H4 (cell line): ENCODE results near the gene SPINK6. TPM values are rescaled to one million over a fixed set of nuclear protein-coding genes. Genes with fewer than 3 reads are reported as not detected.

Source experiments
- DNase-seq: peaks from one replicate; pipeline ENCODE4 v3.0.0-alpha.2; 2015; ENCODE audit warnings: low spot score
- total RNA-seq: library from RNA; depleted of rRNA; stranded (reverse); fragments of >200 nt; shearing (Covaris generic); gene quantifications from 2 replicates; pipeline ENCODE4 v1.2.3, GENCODE V29; 2014; rRNA removed

The SPINK6 gene
- total RNA-seq, 1 experiment from 2014 or later = not detected

DNA sequence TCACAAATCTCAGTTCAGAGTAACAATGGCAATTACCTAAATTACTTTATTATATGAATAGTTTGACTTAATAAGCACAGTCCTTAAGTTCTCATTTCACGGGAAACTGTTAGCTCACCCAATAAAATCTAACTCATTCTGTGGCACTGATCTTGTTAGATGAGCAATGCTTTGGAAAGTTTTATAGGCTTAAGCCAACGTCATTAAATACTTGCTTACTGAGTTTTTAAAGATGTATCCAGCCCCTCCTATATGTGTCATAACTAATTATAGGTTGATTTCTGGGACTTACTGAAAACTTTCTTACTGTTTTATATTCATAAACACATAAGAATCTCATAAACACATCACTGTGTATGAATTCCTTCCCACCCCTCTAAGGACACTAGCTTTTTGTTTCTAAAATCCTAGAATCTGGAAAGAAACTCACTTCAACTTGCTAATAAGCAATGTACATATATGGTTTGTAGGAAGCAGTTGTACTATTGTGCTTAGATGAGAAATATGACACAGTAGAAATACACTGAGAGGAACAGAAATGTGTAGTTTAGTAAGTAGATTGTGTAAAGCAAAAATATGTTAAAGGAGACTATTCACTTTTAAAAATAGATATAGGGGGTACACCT is 21.4 kb downstream of the SPINK6 start:
- DNase-seq = no peak

DNA sequence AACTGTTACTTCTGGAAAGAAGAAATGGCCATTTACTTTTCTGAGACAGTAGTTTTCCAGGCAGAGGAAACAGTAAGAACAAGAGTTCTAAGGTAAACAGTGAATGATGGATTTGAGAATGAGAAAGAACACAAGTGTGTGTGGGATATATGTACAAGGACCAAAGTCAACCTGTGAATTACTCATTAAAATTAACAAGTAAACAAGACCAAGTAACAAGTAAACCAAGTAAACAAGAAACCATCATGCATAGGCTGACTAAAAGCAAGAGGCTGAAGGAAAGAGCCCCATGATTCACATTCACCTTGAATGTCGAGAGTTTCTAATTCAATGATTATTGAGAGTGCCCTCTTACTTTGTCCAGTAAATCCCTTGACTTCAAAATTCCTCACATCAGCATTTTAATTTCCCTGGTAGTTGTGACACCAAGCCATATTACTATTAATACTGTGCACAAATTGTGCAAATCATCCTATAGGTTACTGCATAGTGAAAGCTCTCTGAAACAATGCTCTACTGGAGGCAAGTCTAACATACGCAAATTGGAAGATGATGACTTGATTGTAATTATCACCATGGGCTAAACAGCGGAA is 25.6 kb downstream of the SPINK6 start:
- DNase-seq = no peak

DNA sequence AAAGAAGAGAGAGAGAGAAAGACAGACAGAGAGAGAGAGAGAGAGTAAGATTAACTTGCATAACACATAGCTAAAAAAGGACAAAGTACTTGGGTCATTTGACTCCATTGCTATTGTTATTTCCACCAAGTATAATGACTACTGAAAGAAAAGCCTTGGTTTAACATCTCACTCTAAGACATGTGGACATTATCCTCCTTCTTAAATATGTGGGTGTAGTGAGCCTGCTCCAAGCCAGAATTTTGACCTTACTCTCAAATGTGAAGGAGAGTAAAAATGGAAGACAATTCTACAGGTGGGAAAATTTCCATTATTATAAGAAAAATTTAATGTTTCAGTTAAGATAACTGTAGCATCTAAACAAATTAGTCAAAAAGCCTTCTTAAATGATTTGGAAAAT is 27.0 kb downstream of the SPINK6 start:
- no peak for DNase-seq

DNA sequence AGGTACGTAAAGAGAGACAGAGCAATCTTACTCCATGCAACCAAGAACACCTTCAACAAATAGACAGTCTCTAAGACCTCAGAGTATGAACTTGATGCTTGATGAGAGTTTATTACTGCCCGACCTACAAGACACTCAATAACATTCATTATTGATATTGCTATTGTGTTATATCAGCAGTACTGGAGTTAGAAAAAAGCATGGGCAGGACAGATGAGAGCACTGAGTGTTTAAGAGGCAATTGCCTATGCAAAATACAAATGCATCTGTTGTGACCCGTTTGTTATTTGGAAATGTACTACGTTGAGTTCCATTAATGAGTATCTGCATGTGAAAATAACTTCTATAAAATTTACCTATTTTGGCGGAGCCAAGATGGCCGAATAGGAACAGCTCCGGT is 27.4 kb downstream of the SPINK6 start:
- no peak for DNase-seq

GRCh38 chr5:148237785-148238417 is 35.1 kb downstream of the SPINK6 start:
- DNase-seq = no peak

DNA sequence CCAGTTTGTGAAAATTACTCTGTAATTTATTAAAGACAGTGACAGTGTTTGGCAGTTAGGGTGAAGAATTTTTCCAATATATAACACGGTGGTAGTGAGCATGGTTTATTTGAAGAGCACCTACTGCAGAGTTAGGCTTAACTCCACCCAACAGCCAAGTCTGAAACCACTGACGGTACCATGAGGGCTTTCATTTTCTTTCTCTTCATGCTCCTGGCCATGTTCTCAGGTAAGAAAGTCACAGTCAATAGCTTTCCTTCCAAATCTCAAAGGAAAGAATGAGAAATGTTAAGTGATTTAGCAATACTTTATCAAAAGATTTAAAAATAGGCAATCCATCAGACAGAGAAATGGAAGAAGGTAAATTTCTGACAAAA is 35.6 kb downstream of the SPINK6 start, which contains the start of gene MARCOL:
Gene MARCOL (plus strand): TSS at position 108 of the 377 bp plus-strand sequence. CDS start 73 bp downstream, at position 181.
- no peak for DNase-seq

DNA sequence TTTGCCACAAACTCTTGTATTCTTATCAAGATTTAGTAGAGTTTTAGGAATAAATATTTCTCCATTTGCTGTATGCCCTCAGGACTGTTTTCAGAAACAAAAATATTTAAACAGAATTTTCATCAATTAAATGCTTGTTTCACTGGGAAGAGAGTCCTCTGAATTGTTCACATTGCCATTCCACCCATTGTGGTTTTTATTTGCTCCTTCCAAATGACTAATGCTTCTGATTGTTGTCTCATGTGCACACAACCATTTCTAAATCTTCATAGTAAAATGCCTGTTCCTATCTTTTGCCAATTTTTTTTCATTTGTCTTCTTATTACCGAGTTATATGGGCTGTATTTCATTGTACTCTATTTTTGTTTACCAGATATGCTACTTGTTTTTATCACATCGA is 46.1 kb downstream of the SPINK6 start:
- no peak for DNase-seq

- DNase-seq = no peak
Measured at GRCh38 chr5:148255456-148255855, 52.6 kb downstream of the SPINK6 start.

GRCh38 chr5:148259288-148259687 is 56.4 kb downstream of the SPINK6 start:
- no peak for DNase-seq

DNA sequence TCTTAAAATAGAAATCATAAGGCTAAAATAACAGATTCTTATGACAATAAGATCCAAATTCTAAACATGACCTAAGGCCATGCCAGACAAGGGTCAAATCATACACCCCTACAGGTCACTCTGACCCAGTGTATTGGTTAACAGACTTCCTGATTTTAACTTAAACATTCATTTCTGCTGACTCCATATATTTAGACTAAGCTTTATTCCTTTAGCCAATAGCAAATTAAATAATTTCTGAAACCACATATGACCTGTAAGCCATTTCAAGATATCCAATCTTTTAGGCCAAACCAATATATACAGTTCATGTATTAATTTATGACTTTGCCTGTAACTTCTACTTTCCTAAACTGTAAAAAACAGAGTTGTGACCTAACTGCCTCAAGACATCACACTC is 58.4 kb downstream of the SPINK6 start:
- DNase-seq = no peak

Other genes starting within 250 kb of the SPINK6 start
- 0.10 TPM in 1 of 2 replicates, not detected in the other for gene SPINK5, start 139.1 kb upstream of the SPINK6 start, total RNA-seq
- gene SPINK14, start 34.5 kb upstream of the SPINK6 start, total RNA-seq = not detected in 2 replicates
- not detected in 2 replicates for gene MARCOL, start 35.5 kb downstream of the SPINK6 start, total RNA-seq
- not detected in 2 replicates for gene SPINK13, start 65.8 kb downstream of the SPINK6 start, total RNA-seq
- not detected in 2 replicates for gene SPINK7, start 109.4 kb downstream of the SPINK6 start, total RNA-seq
- not detected in 2 replicates for gene SPINK9, start 132.5 kb downstream of the SPINK6 start, total RNA-seq
- 30.1 and 63.3 TPM in 2 replicates for gene FBXO38, start 180.9 kb downstream of the SPINK6 start, total RNA-seq